GM18505 (cell line): Measurements from ENCODE around the gene GRK1.

ENCODE experiments used
- ATAC-seq: cut with Tn5 transposase; IDR thresholded peaks from one replicate; pipeline ENCODE4 v1.9.1; 2021; ENCODE audit not compliant: unreplicated experiment
- POLR2A ChIP-seq: IDR thresholded peaks from 4 replicates; pipeline ENCODE4 v1.6.1; 2011; ENCODE audit warnings: borderline replicate concordance; ENCODE audit not compliant: insufficient read depth, insufficient read length; ENCODE audit errors: extremely low read depth

The GRK1 gene

DNA sequence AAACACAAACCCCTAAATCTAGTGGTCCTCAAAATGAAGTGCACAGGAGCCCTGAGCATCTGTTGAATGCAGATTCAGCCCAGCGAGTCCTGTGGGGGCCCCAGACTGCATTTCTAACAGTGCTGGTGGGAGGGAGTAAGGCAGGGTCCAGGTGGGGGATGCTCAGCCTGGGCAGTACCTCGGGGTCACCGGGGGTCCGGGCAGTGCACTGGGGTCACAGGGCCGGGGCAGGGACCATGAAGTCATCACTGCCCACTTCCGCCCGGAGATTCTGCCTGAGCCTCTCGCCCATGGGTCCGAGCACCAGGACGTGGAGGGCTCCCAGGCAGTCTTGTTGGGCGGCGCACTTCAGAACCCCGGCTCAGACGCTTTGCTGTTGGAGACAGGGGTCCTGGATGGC, 8.2 kb upstream of the GRK1 start:
- no peak for TF ChIP-seq POLR2A
- ATAC-seq = no peak

DNA sequence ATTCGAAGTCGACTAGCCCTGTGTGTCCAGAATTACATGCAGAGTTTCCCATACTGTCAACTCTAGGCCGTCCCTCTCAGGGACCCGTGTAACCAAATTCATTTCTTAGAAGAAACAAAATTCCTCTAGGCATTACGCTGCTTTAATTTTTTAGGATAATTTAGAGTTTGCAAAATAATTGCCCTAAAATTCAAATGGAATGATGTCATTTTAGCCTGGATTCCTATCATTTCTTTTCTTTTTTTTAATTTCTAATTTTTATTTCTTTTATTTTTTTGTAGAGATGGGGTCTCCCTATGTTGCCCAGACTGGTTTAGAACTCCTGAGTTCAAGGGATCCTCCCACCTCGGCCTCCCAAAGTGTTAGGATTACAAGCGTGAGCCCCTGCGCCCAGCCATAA, 7.7 kb upstream of the GRK1 start:
- no peak for ATAC-seq
- TF ChIP-seq POLR2A = no peak

DNA sequence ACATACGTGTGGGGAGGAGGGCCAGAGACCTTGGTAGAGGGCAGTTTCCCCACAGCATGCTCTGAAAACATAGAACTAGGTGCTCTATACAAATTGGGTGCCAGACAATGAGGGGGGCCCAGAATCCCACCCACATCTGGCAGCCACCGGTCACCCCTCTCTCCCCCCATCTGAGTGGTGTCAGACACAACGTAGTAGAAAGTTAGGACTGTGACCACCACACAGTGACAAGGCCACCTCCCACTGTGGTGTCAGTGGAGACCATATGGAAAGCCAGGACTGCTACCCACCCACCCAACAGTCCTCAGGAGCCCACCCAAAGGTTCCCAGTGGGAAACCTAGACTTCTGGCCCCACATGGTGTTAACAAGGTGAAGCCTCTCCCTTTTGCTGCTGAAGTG, 7.0 kb upstream of the GRK1 start:
- ATAC-seq = no peak
- no peak for TF ChIP-seq POLR2A

DNA sequence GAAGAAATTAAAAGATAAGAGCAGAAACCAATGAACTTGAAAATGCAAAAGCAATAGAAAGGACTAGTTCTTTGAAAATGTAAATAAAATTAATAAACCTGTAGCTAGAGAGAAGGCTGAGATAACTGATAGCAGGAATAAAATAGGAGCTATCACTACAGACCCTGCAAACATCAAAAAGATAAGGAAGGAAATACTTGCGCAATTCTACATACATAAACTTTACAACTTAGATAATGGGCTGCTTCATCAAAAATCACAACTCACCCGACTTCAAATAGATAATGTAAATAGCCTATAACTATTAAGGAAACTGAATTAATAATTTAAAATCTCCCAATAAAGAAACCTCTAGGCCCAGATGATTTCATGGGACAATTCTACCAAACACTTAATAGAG, 5.5 kb upstream of the GRK1 start:
- ATAC-seq = no peak
- TF ChIP-seq POLR2A = no peak

DNA sequence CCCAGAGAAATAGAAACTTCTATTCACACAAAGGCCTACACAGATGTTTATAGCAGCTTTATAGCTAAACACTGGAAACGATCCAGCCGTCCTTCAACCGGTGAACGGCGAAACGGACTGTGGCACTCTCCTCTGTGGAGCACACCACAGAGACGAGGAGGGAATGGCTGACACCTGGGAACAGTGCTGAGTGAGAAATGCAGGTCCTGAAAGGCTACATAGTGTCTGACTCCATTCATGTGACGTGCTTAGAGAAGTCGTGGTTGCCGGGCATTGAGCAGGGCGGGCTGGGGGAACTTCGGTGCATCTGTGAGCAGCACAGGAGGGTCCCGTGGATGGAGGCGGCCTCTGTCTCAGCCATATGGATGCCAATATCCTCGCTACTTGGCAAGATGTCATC, 3.1 kb upstream of the GRK1 start:
- ATAC-seq = no peak
- TF ChIP-seq POLR2A = no peak

DNA sequence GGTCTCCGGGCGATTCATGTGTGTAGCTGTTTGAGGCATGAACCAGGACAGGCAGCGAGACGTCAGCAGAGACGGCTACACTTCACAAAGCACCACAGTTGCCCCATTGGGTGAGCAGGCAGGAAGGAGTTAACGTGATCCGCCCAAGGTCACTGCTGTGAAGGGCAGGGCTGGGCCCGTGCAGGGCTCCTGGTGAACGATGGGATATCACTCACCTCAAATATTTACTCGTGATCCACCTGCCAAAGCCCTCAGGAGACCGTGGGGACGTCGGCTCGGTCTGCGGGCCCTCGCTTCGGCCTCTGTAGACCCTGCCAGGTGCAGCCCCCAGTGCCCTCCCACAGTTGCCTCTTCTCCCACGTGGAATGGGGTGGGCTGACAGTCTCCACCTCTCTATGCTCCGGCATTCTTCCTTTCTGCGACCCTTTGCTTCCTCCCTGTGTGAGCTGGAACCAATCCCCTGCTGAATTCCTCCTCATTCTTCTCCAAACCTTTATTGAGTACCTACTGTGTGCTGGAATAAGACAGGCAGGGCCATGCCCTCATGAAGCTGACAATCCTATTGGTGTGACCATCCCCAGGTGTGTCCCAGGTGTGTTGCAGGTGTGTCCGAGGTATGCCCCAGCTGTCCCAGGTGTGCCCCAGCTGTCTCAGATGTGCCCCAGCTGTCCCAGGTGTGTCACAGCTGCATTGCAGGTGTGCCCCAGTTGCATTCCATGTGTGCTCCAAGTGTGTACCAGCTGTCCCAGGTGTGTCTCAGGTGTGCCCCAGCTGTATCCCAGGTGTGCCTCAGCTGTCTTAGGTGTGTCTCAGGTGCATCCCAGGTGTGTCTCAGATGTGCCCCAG, 2.0 kb upstream of the GRK1 start:
- no peak for TF ChIP-seq POLR2A
- ATAC-seq = no peak

DNA sequence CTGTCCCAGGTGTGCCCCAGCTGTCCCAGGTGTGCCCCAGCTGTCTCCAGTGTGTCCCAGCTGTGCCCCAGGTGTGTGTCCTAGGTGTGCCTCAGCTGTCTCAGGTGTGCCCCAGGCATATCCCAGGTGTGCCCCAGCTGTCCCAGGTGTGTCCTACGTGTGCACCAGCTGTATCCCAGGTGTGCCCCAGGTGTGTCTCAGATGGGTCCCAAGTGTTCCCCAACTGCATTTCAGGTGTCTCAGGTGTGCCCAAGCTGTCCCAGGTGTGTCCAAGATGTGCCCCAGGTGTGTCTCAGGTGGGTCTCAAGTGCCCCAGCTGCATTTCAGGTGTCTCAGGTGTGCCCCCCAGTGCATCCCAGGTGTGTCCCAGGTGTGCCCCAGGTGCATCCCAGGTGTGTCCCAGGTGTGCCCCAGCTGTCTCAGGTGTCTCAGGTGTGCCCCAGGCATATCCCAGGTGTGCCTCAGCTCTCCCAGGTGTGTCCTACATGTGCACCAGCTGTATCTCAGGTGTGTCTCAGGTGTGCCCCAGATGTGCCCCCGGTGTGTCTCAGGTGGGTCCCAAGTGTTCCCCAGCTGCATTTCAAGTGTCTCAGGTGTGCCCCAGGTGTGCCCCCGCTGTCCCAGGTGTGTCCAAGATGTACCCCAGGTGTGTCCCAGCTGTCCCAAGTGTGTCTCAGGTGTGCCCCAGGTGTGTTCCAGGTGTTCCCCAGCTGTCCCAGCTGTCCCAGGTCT, 1.3 kb upstream of the GRK1 start:
- ATAC-seq = no peak

DNA sequence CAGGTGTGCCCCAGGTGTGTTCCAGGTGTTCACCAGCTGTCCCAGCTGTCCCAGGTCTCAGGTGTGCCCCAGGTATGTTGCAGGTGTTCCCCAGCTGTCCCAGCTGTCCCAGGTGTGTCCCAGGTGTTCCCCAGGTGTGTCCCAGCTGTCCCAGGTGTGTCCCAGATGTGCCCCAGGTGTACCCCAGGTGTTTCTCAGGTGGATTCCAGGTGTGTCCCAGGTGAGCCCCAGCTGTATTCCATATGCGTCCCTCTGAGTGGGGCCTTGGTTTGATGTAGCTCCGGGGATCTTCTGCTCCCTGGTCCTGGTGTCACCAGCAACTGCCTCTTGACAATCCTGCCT, 719 bp upstream of the GRK1 start:
- ATAC-seq = no peak
- TF ChIP-seq POLR2A = no peak

More for the DNA sequence above, 1.3 kb upstream of the GRK1 start:
- TF ChIP-seq POLR2A = no peak

DNA sequence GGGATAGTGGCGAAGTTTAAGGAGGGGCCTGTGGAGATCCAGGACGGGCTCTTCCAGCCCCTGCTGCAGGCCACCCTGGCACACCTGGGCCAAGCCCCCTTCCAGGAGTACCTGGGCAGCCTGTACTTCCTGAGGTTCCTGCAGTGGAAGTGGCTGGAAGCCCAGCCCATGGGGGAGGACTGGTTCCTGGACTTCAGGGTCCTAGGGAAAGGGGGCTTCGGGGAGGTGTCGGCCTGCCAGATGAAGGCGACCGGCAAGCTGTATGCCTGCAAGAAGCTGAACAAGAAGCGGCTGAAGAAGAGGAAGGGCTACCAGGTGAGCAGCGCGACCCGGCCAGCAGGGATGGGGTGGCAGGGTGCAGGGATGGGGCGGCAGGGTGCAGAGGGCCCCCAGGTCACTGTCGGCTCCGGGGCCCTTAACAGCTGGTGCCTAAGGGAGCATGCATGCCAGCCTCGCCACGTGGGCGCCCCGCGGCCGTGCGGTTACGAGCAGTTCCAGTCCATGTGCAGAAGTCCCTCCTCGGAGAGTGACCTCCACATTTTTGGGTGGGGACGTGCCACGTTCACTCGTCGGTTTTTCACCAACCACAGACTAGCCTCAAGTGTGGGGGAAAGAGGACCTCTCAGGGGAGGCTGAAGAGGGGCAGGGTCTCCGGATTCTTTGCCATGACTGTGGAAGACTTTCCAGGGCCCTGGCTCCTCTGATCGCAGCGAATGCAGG, 912 bp downstream of the GRK1 start:
- no peak for ATAC-seq
- no peak for TF ChIP-seq POLR2A

DNA sequence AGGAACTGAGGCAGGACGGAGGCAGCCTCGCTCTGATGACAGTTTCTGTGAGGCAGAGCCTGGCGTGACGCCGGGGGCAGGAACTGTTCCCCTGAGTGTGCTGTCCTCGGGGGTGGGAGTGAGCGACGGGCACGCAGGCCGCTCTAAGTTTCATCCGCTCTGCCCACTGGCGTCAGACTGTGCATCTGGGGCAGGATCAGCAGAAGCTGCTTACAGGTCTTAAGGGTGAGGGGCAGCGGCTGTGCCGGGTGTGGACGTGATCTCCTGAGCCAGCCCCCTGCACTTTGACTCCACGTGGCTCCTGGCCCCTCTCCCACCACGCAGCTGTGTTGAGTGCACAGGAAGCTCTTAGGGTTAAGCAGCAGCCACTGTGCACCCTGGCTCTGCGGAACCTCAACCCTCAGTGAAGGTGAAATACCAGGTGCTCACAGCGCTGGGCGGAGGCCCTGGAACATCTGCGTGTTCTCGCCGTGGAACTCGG, 1.5 kb downstream of the GRK1 start:
- no peak for ATAC-seq

DNA sequence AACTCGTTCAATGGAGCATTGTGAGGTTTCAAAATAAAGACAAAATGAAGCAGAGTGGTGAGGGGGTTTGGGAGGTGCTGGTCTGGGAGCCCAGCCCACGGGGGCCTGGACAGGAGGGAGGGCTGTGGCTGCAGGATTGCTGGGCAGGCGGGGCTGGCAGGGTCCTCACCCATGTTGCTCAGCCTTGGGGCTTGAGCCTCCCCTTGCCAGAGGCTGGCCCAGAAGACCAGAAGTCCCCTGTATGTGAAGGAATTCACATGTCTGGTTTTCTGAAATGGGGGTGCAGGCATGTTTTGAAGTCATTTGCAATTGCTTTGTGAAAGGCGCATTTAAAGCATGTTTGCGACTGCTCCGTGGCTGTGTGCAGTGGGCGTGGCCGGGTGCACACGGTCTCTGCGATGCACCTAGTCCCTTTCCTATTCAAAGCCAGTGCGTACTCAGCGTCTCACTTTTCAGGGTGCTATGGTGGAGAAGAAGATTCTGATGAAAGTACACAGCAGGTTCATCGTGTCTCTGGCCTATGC, 2.3 kb downstream of the GRK1 start:
- no peak for TF ChIP-seq POLR2A
- ATAC-seq = no peak

More for the DNA sequence above, 1.5 kb downstream of the GRK1 start:
- no peak for TF ChIP-seq POLR2A

DNA sequence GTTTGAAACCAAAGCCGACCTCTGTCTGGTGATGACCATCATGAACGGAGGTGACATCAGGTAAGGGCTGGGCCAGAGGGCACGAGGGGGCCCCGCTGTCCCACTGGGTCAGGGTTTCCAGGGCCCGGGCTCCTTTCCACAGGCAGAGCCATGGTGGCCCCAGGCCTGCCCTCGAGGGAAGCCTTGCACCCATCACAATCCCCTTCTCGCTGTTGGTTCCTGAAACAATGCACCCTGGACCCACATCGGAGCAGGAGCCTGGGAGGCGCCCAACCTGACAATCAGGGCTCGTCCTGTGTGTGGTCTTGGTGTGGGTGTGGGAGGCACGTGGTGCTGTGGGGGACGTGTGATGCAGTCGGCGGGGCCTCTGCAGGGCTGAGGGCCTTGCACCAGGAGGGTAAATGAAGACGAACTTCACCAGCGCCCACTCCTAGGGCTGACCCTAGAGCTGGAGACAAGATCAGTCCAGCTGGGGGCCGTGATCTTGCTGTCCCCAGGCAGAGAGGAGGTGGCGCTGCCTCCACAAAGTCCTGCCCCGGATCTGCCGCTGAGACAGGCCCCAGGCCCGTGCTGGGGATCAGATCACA, 2.8 kb downstream of the GRK1 start:
- no peak for ATAC-seq
- no peak for TF ChIP-seq POLR2A

DNA sequence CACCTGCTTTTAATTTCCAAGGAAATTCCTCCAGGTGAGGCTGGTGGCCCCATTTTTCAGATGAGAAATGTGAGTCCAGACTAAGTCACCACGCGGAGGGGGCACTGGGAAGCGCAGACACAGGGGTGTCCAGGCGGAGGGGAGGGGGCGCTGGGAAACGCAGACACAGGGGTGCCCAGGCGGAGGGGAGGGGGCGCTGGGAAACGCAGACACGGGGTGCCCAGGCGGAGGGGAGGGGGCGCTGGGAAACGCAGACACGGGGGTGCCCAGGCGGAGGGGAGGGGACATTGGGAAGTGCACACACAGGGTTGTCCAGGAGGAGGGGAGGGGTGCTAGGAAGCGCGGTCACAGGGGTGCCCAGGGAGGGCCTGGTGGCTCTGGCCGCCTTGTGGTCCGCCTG, 3.5 kb downstream of the GRK1 start:
- no peak for TF ChIP-seq POLR2A
- ATAC-seq = no peak
